ENCODE measurements around the gene SHBG.
"Not testable (repeated sequence)": the region's sequence is repeated elsewhere in the genome, so short reads cannot be mapped to it uniquely, and the experiment has no call there.

Gene SHBG

DNA sequence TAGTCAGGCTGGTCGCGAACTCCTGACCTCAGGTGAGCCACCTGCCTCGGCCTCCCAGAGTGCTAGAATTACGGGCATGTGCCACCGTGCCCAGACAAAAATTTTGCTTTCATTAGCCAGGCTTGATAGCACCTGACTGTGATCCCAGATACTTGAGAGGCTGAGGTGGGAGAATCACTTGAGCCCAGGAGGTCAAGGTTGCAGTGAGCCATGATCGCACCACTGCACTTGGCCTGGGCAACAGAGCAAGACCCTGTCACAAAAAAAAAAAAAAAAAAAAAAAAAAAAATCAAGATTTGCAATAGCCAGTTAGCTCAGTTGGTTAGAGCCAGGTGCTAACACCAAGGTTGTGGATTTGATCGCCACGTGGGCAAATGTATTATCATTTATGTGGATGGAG lies 9.1 kb upstream of the SHBG start:
- Histone ChIP-seq H3K27ac (ENCODE audit: low read depth, low read length) (no peak overlapping the region), H3K4me1 (ENCODE audit: control insufficient read depth, low read length) (no peaks in the 10 kb centered on the region), H3K79me2 (ENCODE audit: control insufficient read depth, low read length) (no peaks in the 10 kb centered on the region), H3K9me2 (replicated peaks; ENCODE audit: control insufficient read depth, low read length) (no peaks in the 10 kb centered on the region), H3K4me3 (ENCODE audit: low read length) (no peak overlapping the region), H3K4me2 (ENCODE audit: low read length) (no peak overlapping the region), H3K27me3 (ENCODE audit: control insufficient read depth, low read length) (peaks cover 6% of the 10 kb centered on the region), H3F3A (ENCODE audit: control insufficient read depth, insufficient read depth) (no peaks in the 10 kb centered on the region), H3K36me3 (ENCODE audit: control insufficient read depth, low read length) (no peaks in the 10 kb centered on the region), H4K20me1 (ENCODE audit: control insufficient read depth, insufficient read depth, low read depth, low read length) (no peaks in the 10 kb centered on the region), H3K9me3 (ENCODE audit: control insufficient read depth, insufficient read depth, low read length) (no peaks in the 10 kb centered on the region)
- TF ChIP-seq EZH2phosphoT487 (IDR thresholded peaks at IDR 0.05; ENCODE audit: borderline replicate concordance, low read length) (no peak), CTCF (IDR thresholded peaks at IDR 0.05; ENCODE audit: low read depth, low read length, poor library complexity, severe bottlenecking) (no peak)

GRCh38 chr17:7623661-7624060 lies 6.3 kb upstream of the SHBG start:
- no peaks in the 10 kb centered on the region for H3K36me3 ChIP-seq (ENCODE audit: control insufficient read depth, low read length)
- no peak overlapping the region for H3K27ac ChIP-seq (ENCODE audit: low read depth, low read length)
- H3K27me3 ChIP-seq (ENCODE audit: control insufficient read depth, low read length): peaks cover 2% of the 10 kb centered on the region
- TF ChIP-seq EZH2phosphoT487 (IDR thresholded peaks at IDR 0.05; ENCODE audit: borderline replicate concordance, low read length) (no peak), CTCF (IDR thresholded peaks at IDR 0.05; ENCODE audit: low read depth, low read length, poor library complexity, severe bottlenecking) (no peak)
- H3F3A ChIP-seq (ENCODE audit: control insufficient read depth, insufficient read depth): no peaks in the 10 kb centered on the region
- H3K4me3 ChIP-seq (ENCODE audit: low read length): no peak overlapping the region
- H4K20me1 ChIP-seq (ENCODE audit: control insufficient read depth, insufficient read depth, low read depth, low read length): no peaks in the 10 kb centered on the region
- H3K79me2 ChIP-seq (ENCODE audit: control insufficient read depth, low read length): no peaks in the 10 kb centered on the region
- H3K4me1 ChIP-seq (ENCODE audit: control insufficient read depth, low read length): no peaks in the 10 kb centered on the region; the same call in 1 of the 2 replicates
- no peaks in the 10 kb centered on the region for H3K9me2 ChIP-seq (replicated peaks; ENCODE audit: control insufficient read depth, low read length)
- H3K4me2 ChIP-seq (ENCODE audit: low read length): no peak overlapping the region
- no peaks in the 10 kb centered on the region for H3K9me3 ChIP-seq (ENCODE audit: control insufficient read depth, insufficient read depth, low read length)

GRCh38 chr17:7625749-7626148 lies 4.2 kb upstream of the SHBG start:
- H3K4me1 ChIP-seq (ENCODE audit: control insufficient read depth, low read length); H3K4me3 ChIP-seq (ENCODE audit: low read length); H3K27me3 ChIP-seq (ENCODE audit: control insufficient read depth, low read length); H3F3A ChIP-seq (ENCODE audit: control insufficient read depth, insufficient read depth); H4K20me1 ChIP-seq (ENCODE audit: control insufficient read depth, insufficient read depth, low read depth, low read length); H3K79me2 ChIP-seq (ENCODE audit: control insufficient read depth, low read length); H3K9me3 ChIP-seq (ENCODE audit: control insufficient read depth, insufficient read depth, low read length); H3K9me2 ChIP-seq (replicated peaks; ENCODE audit: control insufficient read depth, low read length); H3K36me3 ChIP-seq (ENCODE audit: control insufficient read depth, low read length); H3K4me2 ChIP-seq (ENCODE audit: low read length); H3K27ac ChIP-seq (ENCODE audit: low read depth, low read length): not testable (repeated sequence)

DNA sequence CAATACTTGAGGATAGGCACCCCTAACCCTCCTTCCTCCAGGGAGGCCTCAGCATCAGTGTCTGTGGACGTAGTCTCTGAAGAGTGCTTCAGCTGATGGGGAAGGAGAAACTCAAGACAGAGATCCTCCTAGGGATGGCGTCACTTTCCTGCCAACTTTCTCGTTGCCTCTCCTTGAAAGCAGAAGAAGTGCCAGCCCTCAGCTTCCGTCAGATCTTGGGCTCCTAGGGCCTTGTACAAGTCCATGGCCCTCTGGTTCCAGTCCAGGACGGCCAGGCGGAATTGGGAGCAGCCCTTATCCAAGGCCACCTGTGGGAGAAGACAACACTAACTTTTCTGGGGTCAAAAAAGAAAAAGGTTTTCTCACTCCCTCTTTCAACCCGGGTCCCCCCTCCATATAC lies 3.6 kb upstream of the SHBG start:
- no peaks in the 10 kb centered on the region for H3K36me3 ChIP-seq (ENCODE audit: control insufficient read depth, low read length)
- H3K4me2 ChIP-seq (ENCODE audit: low read length): no peak overlapping the region
- no peaks in the 10 kb centered on the region; the same call in 1 of the 2 replicates for H3K4me1 ChIP-seq (ENCODE audit: control insufficient read depth, low read length)
- no peaks in the 10 kb centered on the region for H3K9me2 ChIP-seq (replicated peaks; ENCODE audit: control insufficient read depth, low read length)
- H3K4me3 ChIP-seq (ENCODE audit: low read length): no peak overlapping the region
- no peaks in the 10 kb centered on the region for H4K20me1 ChIP-seq (ENCODE audit: control insufficient read depth, insufficient read depth, low read depth, low read length)
- H3K27ac ChIP-seq (ENCODE audit: low read depth, low read length): no peak overlapping the region
- H3K79me2 ChIP-seq (ENCODE audit: control insufficient read depth, low read length): no peaks in the 10 kb centered on the region
- H3F3A ChIP-seq (ENCODE audit: control insufficient read depth, insufficient read depth): no peaks in the 10 kb centered on the region
- no peaks in the 10 kb centered on the region for H3K9me3 ChIP-seq (ENCODE audit: control insufficient read depth, insufficient read depth, low read length)
- TF ChIP-seq EZH2phosphoT487 (IDR thresholded peaks at IDR 0.05; ENCODE audit: borderline replicate concordance, low read length): no peak
- no peaks in the 10 kb centered on the region for H3K27me3 ChIP-seq (ENCODE audit: control insufficient read depth, low read length)

All from DOHH2 (cell line).